PFSK-1 (cell line): Measurements from ENCODE around the gene HOXA6.

Experiments used
- FOXP2 ChIP-seq: optimal IDR thresholded peaks from 2 replicates; pipeline ENCODE3; 2011; ENCODE audit warnings: borderline replicate concordance, control low read depth, inconsistent platforms; ENCODE audit not compliant: insufficient read depth; ENCODE audit errors: extremely low read length, extremely low read depth
- POLR2AphosphoS5 ChIP-seq: IDR thresholded peaks from 2 replicates; pipeline ENCODE4 v1.6.1; 2012; ENCODE audit warnings: low read depth, mild to moderate bottlenecking, control low read depth, low read length, moderate library complexity
- REST ChIP-seq, 2 experiments: IDR thresholded peaks; 2 replicates each; pipeline versions ENCODE4 v1.6.1 to v1.8.0; 2011 to 2012; ENCODE audit warnings: low read depth in 2 of 2, low read length in 2 of 2, control low read depth in 1 of 2, inconsistent platforms in 1 of 2, mild to moderate bottlenecking in 1 of 2, moderate library complexity in 1 of 2; ENCODE audit not compliant: insufficient read depth in 1 of 2
- SIN3A ChIP-seq: IDR thresholded peaks from 2 replicates; pipeline ENCODE4 v1.6.1; 2012; ENCODE audit warnings: mild to moderate bottlenecking, low read length, moderate library complexity, borderline replicate concordance; ENCODE audit not compliant: insufficient read depth
- TAF1 ChIP-seq: IDR thresholded peaks from 2 replicates; pipeline ENCODE4 v1.6.1; 2012; ENCODE audit warnings: low read length, control low read depth, borderline replicate concordance; ENCODE audit not compliant: insufficient read depth

The HOXA6 gene

DNA sequence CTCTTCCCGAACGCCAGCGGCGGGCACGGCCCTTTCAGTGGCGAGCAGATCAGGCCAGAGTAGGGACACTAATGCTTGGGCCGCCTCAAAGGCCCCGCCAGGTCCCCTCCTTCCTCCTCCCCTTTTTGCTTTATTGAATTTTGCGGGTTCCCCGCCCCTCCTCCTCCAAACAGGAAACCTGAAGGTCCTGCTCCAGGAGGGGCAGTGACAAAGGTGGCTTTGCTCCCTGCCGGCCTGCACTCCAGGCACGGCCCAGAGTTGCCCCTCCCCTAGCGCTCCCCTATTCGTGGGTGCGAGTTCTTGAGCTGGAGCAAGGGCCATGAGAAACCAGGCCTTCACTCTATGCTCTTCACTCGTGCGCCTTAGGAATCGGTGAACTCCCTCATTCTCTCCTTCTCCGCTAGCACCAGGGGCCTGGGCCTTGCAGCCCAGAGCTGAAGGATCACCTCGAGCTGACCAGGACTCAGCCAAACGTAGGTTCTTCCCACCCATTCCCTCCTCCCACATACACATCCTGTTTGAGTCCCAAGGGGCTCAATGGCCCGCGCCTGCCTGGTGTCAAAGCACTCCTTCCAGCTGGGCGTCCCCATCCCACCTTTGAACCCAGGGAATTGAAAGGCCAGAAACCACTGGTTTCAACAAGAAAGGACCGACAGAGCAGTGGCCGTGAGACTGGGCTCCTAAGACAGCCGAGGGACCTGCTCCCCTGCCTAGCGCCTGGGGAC, 619 bp upstream of the HOXA6 start:
- TF ChIP-seq SIN3A (no peak), REST (IDR thresholded peaks at IDR 0.05; ENCODE audit: insufficient read depth in 1 of 2, low read depth in 2 of 2, low read length in 2 of 2) (no peak), POLR2AphosphoS5 (no peak), TAF1 (no peak), FOXP2 (no peak)

GRCh38 chr7:27146491-27147198, 929 bp downstream of the HOXA6 start:
- TF ChIP-seq TAF1 (no peak), REST (IDR thresholded peaks at IDR 0.05; ENCODE audit: insufficient read depth in 1 of 2, low read depth in 2 of 2, low read length in 2 of 2) (no peak), POLR2AphosphoS5 (no peak), FOXP2 (no peak), SIN3A (no peak)

GRCh38 chr7:27145914-27146412, 1.6 kb downstream of the HOXA6 start:
- TF ChIP-seq SIN3A (no peak), FOXP2 (no peak), TAF1 (no peak), REST (IDR thresholded peaks at IDR 0.05; ENCODE audit: insufficient read depth in 1 of 2, low read depth in 2 of 2, low read length in 2 of 2) (no peak), POLR2AphosphoS5 (no peak)

GRCh38 chr7:27145165-27145913, 2.2 kb downstream of the HOXA6 start:
- TF ChIP-seq TAF1: no peak
- TF ChIP-seq REST (IDR thresholded peaks at IDR 0.05; ENCODE audit: insufficient read depth in 1 of 2, low read depth in 2 of 2, low read length in 2 of 2): no peak
- no peak for TF ChIP-seq POLR2AphosphoS5
- no peak for TF ChIP-seq SIN3A
- no peak for TF ChIP-seq FOXP2
